PC-3 (cell line): Measurements from ENCODE around the gene TMEM232. TPM values are rescaled to one million over a fixed set of nuclear protein-coding genes. Genes with fewer than 3 reads are reported as not detected.

Experiments
- ATAC-seq: fragments of 200-7000 bp; cut with Tn5 transposase; 2 replicates; pipeline ENCODE4 v1.9.1; 2020; ENCODE audit warnings: mild to moderate bottlenecking, moderate library complexity
- BruUV-seq: library from RNA; stranded (reverse); fragments of 400-500 nt; replicated peaks from 2 replicates; lab custom pipeline; 2021; lab: Mats Ljungman, UMichigan
- CTCF ChIA-PET: fragments of 300-600 bp; sonication (Branson Sonifier 250); formaldehyde crosslinking; loops from one replicate; lab custom pipeline; 2022; ENCODE audit warnings: antibody characterized with exemption; lab: Charles Lee
- POLR2A ChIA-PET: fragments of 300-600 bp; sonication (Branson Sonifier 250); formaldehyde crosslinking; loops from one replicate; lab custom pipeline; 2022; ENCODE audit warnings: antibody characterized with exemption; ENCODE audit not compliant: unreplicated experiment; lab: Charles Lee
- DNase-seq: peaks from one replicate; pipeline ENCODE4 v3.0.0-alpha.2; 2015
- H2AFZ ChIP-seq: fragments of 300-600 bp; sonication (generic); 2 replicates; pipeline ENCODE4 v1.6.0; 2016; ENCODE audit warnings: antibody characterized with exemption, low read length
- H3F3A ChIP-seq: fragments of 300-600 bp; sonication (generic); one replicate; pipeline ENCODE4 v1.6.0; 2017; ENCODE audit warnings: antibody characterized with exemption, low read length, control low read depth, mild to moderate bottlenecking; ENCODE audit not compliant: unreplicated experiment
- H3K27ac ChIP-seq: fragments of 300-600 bp; sonication (generic); 2 replicates; pipeline ENCODE4 v1.5.1; 2016; ENCODE audit warnings: mild to moderate bottlenecking, low read length
- H3K27me3 ChIP-seq: fragments of 300-600 bp; sonication (generic); 2 replicates; pipeline ENCODE4 v1.6.1; 2016; ENCODE audit warnings: low read length, mixed read lengths
- H3K36me3 ChIP-seq: fragments of 300-600 bp; sonication (generic); 2 replicates; pipeline ENCODE4 v1.6.1; 2016; ENCODE audit warnings: low read depth, mixed run types, low read length, mixed read lengths
- H3K4me1 ChIP-seq: fragments of 300-600 bp; sonication (generic); 2 replicates; pipeline ENCODE4 v1.5.1; 2016; ENCODE audit warnings: low read length; ENCODE audit not compliant: insufficient read depth
- H3K4me2 ChIP-seq: fragments of 300-600 bp; sonication (generic); 2 replicates; pipeline ENCODE4 v1.6.0; 2016; ENCODE audit warnings: low read length
- H3K4me3 ChIP-seq: fragments of 300-600 bp; sonication (generic); 2 replicates; pipeline ENCODE4 v1.5.1; 2016; ENCODE audit warnings: mild to moderate bottlenecking, low read length, mixed read lengths
- H3K79me2 ChIP-seq: fragments of 300-600 bp; sonication (generic); 2 replicates; pipeline ENCODE4 v1.6.1; 2017; ENCODE audit warnings: low read length, mixed read lengths
- H3K9ac ChIP-seq: fragments of 300-600 bp; sonication (generic); 2 replicates; pipeline ENCODE4 v1.6.0; 2016; ENCODE audit warnings: mild to moderate bottlenecking, low read length
- H3K9me2 ChIP-seq: fragments of 300-600 bp; sonication (generic); replicated peaks from 2 replicates; pipeline ENCODE4 v1.6.1; 2016; ENCODE audit warnings: mixed run types, low read length, mixed read lengths
- H3K9me3 ChIP-seq: fragments of 300-600 bp; sonication (generic); 2 replicates; pipeline ENCODE4 v1.6.1; 2016; ENCODE audit warnings: low read length, mixed read lengths
- H4K20me1 ChIP-seq: fragments of 300-600 bp; sonication (generic); 2 replicates; pipeline ENCODE4 v1.6.1; 2016; ENCODE audit warnings: low read length, mixed read lengths
- EZH2 ChIP-seq: fragments of 300-600 bp; sonication (generic); IDR thresholded peaks from one replicate; pipeline ENCODE4 v1.6.1; 2017; ENCODE audit warnings: antibody characterized with exemption, mild to moderate bottlenecking, low read length; ENCODE audit not compliant: unreplicated experiment
- EZH2phosphoT487 ChIP-seq: fragments of 300-600 bp; sonication (generic); IDR thresholded peaks from 2 replicates; pipeline ENCODE4 v1.6.1; 2018; ENCODE audit warnings: mild to moderate bottlenecking, antibody characterized with exemption, low read length, borderline replicate concordance
- intact Hi-C: fragments of 100-400 bp; cut with micrococcal nuclease; formaldehyde crosslinking; loops from 2 replicates; pipeline ENCODE4 v1.9.0; 2023
- total RNA-seq: library from RNA; depleted of rRNA; stranded (reverse); fragments of >200 nt; gene quantifications from 2 replicates; pipeline ENCODE4 v1.2.3, GENCODE V29; 2014
- TF ChIP-seq, protein P1 (sequence below): fragments of 300-600 bp; sonication (generic); conservative IDR thresholded peaks from 2 replicates; pipeline ENCODE4 v1.5.1; 2017; ENCODE audit warnings: antibody characterized with exemption, low read depth, mild to moderate bottlenecking, low read length

TMEM232 gene
- total RNA-seq, 1 experiment from 2014 or later, result 1.4 TPM

DNA sequence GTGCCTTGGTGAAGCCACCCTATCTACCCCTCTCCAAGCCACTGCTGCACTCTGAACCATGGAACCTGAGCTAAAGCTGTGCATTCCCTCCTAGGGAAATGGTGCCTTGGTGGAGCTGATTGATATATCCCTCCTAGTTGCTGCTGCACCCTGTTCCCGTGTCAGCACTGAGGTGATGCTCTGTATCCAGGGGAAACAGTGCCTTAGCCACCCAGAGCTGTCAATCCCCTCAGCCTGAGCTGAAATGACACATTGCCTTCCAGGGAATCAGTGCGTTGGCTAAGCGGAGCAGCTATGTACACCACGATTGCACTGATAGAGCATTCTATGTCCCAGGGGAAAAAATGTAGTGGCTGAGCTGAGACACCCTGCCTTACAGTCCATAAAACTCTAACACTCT is 257.0 kb downstream of the TMEM232 start:
- no peaks in the 10 kb centered on the region for H3F3A ChIP-seq
- 0 out of 2 replicates have a peak, but pooled peaks cover 9% of the 10 kb centered on the region for H3K9me3 ChIP-seq
- no peaks in the 10 kb centered on the region for H3K27me3 ChIP-seq
- H3K4me2 ChIP-seq, result no peak overlapping the region
- H3K36me3 ChIP-seq, result no peaks in the 10 kb centered on the region
- no peak overlapping the region for H2AFZ ChIP-seq
- no peak overlapping the region for H3K27ac ChIP-seq
- no peaks in the 10 kb centered on the region for H4K20me1 ChIP-seq
- POLR2A ChIA-PET, result no interaction called here
- ATAC-seq, result no peak
- TF ChIP-seq EZH2 (no peak), EZH2phosphoT487 (no peak)
- TF ChIP-seq, protein P1, sequence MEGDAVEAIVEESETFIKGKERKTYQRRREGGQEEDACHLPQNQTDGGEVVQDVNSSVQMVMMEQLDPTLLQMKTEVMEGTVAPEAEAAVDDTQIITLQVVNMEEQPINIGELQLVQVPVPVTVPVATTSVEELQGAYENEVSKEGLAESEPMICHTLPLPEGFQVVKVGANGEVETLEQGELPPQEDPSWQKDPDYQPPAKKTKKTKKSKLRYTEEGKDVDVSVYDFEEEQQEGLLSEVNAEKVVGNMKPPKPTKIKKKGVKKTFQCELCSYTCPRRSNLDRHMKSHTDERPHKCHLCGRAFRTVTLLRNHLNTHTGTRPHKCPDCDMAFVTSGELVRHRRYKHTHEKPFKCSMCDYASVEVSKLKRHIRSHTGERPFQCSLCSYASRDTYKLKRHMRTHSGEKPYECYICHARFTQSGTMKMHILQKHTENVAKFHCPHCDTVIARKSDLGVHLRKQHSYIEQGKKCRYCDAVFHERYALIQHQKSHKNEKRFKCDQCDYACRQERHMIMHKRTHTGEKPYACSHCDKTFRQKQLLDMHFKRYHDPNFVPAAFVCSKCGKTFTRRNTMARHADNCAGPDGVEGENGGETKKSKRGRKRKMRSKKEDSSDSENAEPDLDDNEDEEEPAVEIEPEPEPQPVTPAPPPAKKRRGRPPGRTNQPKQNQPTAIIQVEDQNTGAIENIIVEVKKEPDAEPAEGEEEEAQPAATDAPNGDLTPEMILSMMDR, result no peak
- no peaks in the 10 kb centered on the region for H3K4me1 ChIP-seq
- no peak for DNase-seq
- H3K9me2 ChIP-seq, result no peaks in the 10 kb centered on the region
- no peak overlapping the region for H3K4me3 ChIP-seq
- BruUV-seq, result no TSS peak
- no peaks in the 10 kb centered on the region for H3K79me2 ChIP-seq
- intact Hi-C loops, result no loop called here
- CTCF ChIA-PET, result no interaction called here
- no peak overlapping the region for H3K9ac ChIP-seq

DNA sequence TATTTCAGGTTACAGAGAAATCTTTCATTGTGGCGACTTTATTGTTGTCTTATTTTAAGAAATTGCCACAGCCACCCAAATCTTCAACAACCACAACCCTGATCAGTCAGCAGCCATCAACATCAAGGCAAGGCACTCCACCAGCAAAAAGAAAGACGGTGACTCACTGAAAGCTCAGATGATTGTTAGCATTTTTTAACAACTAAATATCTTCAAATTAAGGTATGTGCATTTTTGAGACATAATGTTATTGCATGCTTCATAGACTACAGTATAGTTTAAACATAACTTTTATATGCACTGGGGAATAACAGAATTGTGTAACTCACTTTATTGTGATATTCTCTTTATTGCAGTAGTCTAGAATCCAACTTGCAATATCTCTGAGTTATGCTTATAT is 263.4 kb downstream of the TMEM232 start:
- H3F3A ChIP-seq, result no peaks in the 10 kb centered on the region
- H3K27me3 ChIP-seq, result no peaks in the 10 kb centered on the region
- POLR2A ChIA-PET, result no interaction called here
- H3K4me1 ChIP-seq, result no peaks in the 10 kb centered on the region
- no peak for ATAC-seq
- TF ChIP-seq, protein P1, result no peak
- TF ChIP-seq EZH2phosphoT487 (no peak), EZH2 (no peak)
- no peaks in the 10 kb centered on the region for H3K9me2 ChIP-seq
- no peak overlapping the region for H3K27ac ChIP-seq
- no peak overlapping the region for H3K9ac ChIP-seq
- DNase-seq, result no peak
- H3K4me2 ChIP-seq, result no peak overlapping the region
- no peaks in the 10 kb centered on the region for H3K79me2 ChIP-seq
- CTCF ChIA-PET, result no interaction called here
- H3K36me3 ChIP-seq, result no peaks in the 10 kb centered on the region
- H4K20me1 ChIP-seq, result 0 out of 2 replicates have a peak, but pooled peaks cover 4% of the 10 kb centered on the region
- H3K4me3 ChIP-seq, result no peak overlapping the region
- no TSS peak for BruUV-seq
- H3K9me3 ChIP-seq, result no peaks in the 10 kb centered on the region
- no peak overlapping the region for H2AFZ ChIP-seq
- intact Hi-C loops, result no loop called here

DNA sequence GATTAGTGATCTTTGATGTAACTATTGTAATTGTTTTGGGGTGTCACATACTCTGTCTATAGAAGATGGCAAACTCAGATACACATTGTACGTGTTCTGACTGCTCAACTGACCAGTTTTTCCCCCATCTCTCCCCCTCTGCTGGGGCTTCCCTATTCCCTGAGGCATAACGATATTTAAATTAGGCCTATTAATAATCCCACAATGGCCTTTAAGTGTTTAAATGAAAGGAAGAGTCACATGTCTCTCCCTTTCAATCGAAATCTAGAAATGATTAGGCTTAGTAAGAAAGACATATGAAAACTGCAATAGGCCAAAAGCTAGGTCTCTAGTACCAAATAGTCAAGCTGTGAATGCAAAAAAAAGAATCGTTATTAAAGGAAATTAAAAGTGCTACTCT is 265.6 kb downstream of the TMEM232 start:
- intact Hi-C loops, result no loop called here
- Histone ChIP-seq H3K4me1 (no peaks in the 10 kb centered on the region), H3K4me2 (no peak overlapping the region), H3K4me3 (no peak overlapping the region), H3F3A (no peaks in the 10 kb centered on the region), H3K9me2 (no peaks in the 10 kb centered on the region), H4K20me1 (0 out of 2 replicates have a peak, but pooled peaks cover 4% of the 10 kb centered on the region), H3K9me3 (no peaks in the 10 kb centered on the region), H3K36me3 (no peaks in the 10 kb centered on the region), H3K9ac (no peak overlapping the region), H2AFZ (no peak overlapping the region), H3K27ac (no peak overlapping the region), H3K27me3 (no peaks in the 10 kb centered on the region), H3K79me2 (no peaks in the 10 kb centered on the region)
- no peak for DNase-seq
- POLR2A ChIA-PET, result no interaction called here
- CTCF ChIA-PET, result no interaction called here
- TF ChIP-seq EZH2phosphoT487 (no peak), EZH2 (no peak)
- TF ChIP-seq, protein P1, result no peak
- no peak for ATAC-seq
- no TSS peak for BruUV-seq
